ENCODE measurements around the gene FHIT. TPM values are rescaled to one million over a fixed set of nuclear protein-coding genes. Genes with fewer than 3 reads are reported as not detected.

Gene FHIT
- total RNA-seq, 4 donors from 2014 or later: 8.8 to 35.6 (median 12.6) TPM

GRCh38 chr3:60290122-60290492, 961.1 kb downstream of the FHIT start:
- 93% methylated on average over 1 of the region's 1 CpG for WGBS
- TF ChIP-seq POLR2AphosphoS5 (IDR thresholded peaks at IDR 0.05) (no peak), EP300 (IDR thresholded peaks at IDR 0.05) (no peak)
- DNase-seq (ENCODE audit: low spot score in 2 of 2): no peak
- H3K36me3 ChIP-seq: no peaks in the 10 kb centered on the region
- H3K4me1 ChIP-seq: peaks cover 2% of the 10 kb centered on the region
- no peaks in the 10 kb centered on the region for H3K9me3 ChIP-seq
- no peak overlapping the region for H3K27ac ChIP-seq
- H3K4me3 ChIP-seq: no peak overlapping the region
- no peaks in the 10 kb centered on the region for H3K27me3 ChIP-seq

- no peak overlapping the region for H3K4me3 ChIP-seq
- peaks cover 2% of the 10 kb centered on the region for H3K4me1 ChIP-seq
- TF ChIP-seq POLR2AphosphoS5 (IDR thresholded peaks at IDR 0.05): no peak
- no peak overlapping the region for H3K27ac ChIP-seq
- WGBS: 62% methylated on average over 8 of the region's 8 CpGs
- no peak for DNase-seq (ENCODE audit: low spot score in 2 of 2)
- H3K36me3 ChIP-seq: no peaks in the 10 kb centered on the region
- no peaks in the 10 kb centered on the region for H3K27me3 ChIP-seq
- no peaks in the 10 kb centered on the region for H3K9me3 ChIP-seq
These were observed 961.7 kb downstream of the FHIT start for GRCh38 chr3:60289341-60290121.

DNA sequence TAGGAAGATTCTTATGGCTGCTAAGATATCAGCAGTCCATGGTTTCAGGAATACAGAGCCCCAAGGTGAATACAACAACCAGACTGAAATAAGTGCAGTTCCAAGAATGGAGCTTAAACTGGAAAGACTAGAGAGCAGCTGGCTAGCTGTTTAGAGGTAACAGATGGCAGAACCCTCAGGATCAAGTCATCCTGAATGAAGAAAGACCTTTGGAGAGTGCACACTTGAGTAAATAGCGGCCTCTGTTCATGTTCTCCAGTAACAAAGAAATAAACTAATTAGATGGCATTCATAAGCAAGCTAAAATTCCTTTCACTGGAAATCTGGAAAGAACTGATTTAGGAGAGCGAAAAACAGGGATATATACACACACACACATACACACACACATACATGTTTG, 968.4 kb downstream of the FHIT start:
- TF ChIP-seq POLR2A (IDR thresholded peaks at IDR 0.05) (no peak), POLR2AphosphoS5 (IDR thresholded peaks at IDR 0.05) (no peak), EP300 (IDR thresholded peaks at IDR 0.05) (no peak)
- TF ChIP-seq, protein P1, sequence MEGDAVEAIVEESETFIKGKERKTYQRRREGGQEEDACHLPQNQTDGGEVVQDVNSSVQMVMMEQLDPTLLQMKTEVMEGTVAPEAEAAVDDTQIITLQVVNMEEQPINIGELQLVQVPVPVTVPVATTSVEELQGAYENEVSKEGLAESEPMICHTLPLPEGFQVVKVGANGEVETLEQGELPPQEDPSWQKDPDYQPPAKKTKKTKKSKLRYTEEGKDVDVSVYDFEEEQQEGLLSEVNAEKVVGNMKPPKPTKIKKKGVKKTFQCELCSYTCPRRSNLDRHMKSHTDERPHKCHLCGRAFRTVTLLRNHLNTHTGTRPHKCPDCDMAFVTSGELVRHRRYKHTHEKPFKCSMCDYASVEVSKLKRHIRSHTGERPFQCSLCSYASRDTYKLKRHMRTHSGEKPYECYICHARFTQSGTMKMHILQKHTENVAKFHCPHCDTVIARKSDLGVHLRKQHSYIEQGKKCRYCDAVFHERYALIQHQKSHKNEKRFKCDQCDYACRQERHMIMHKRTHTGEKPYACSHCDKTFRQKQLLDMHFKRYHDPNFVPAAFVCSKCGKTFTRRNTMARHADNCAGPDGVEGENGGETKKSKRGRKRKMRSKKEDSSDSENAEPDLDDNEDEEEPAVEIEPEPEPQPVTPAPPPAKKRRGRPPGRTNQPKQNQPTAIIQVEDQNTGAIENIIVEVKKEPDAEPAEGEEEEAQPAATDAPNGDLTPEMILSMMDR (IDR thresholded peaks at IDR 0.05): no peak
- Histone ChIP-seq H3K4me3 (no peak overlapping the region), H3K27ac (no peak overlapping the region), H3K4me1 (no peaks in the 10 kb centered on the region), H3K36me3 (no peaks in the 10 kb centered on the region), H3K27me3 (no peaks in the 10 kb centered on the region), H3K9me3 (no peaks in the 10 kb centered on the region)
- DNase-seq (ENCODE audit: low spot score in 2 of 2): no peak
- WGBS: over 99% methylated on average over 2 of the region's 2 CpGs

- no peaks in the 10 kb centered on the region for H3K4me1 ChIP-seq
- no peak overlapping the region for H3K27ac ChIP-seq
- TF ChIP-seq EP300 (IDR thresholded peaks at IDR 0.05) (no peak), POLR2A (IDR thresholded peaks at IDR 0.05) (no peak), POLR2AphosphoS5 (IDR thresholded peaks at IDR 0.05) (no peak)
- TF ChIP-seq, protein P1 (IDR thresholded peaks at IDR 0.05): no peak
- no peaks in the 10 kb centered on the region for H3K36me3 ChIP-seq
- H3K27me3 ChIP-seq: no peaks in the 10 kb centered on the region
- DNase-seq (ENCODE audit: low spot score in 2 of 2): no peak
- H3K4me3 ChIP-seq: no peak overlapping the region
- 92% methylated on average over 3 of the region's 3 CpGs for WGBS
- no peaks in the 10 kb centered on the region for H3K9me3 ChIP-seq
These were observed 969.3 kb downstream of the FHIT start for GRCh38 chr3:60281970-60282369.

DNA sequence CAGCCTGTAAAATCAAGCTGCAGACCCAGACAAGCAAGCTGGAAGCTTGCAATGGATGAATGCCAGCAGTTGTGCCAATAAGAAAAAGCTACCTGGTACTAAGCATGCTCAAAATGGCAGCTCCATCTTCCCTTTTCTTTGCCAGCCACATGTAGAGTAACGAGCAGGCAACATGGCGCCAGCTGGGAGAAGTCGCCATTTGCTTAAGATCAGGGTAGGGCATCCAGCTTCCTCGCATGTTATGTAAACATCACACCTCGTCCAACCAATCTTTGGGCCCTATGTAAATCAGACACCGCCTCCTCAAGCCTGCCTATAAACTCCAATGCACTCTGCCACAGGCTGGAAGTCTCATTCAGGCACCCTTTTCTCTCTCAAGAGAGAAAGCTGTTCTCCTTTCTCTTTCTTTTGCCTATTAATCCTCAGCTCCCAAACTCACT, 973.9 kb downstream of the FHIT start:
- H3K27ac ChIP-seq: no peak overlapping the region
- WGBS: 86% methylated on average over 6 of the region's 6 CpGs
- TF ChIP-seq EP300 (IDR thresholded peaks at IDR 0.05): no peak
- H3K27me3 ChIP-seq: no peaks in the 10 kb centered on the region
- no peak overlapping the region for H3K4me3 ChIP-seq
- H3K4me1 ChIP-seq: no peaks in the 10 kb centered on the region
- H3K36me3 ChIP-seq: no peaks in the 10 kb centered on the region
- H3K9me3 ChIP-seq: no peaks in the 10 kb centered on the region
- DNase-seq (ENCODE audit: low spot score in 2 of 2): no peak

- H3K27me3 ChIP-seq: no peaks in the 10 kb centered on the region
- H3K36me3 ChIP-seq: no peaks in the 10 kb centered on the region
- H3K9me3 ChIP-seq: no peaks in the 10 kb centered on the region
- no peak for TF ChIP-seq POLR2AphosphoS5 (IDR thresholded peaks at IDR 0.05)
- no peak for TF ChIP-seq EP300 (IDR thresholded peaks at IDR 0.05)
- no peak for TF ChIP-seq POLR2A (IDR thresholded peaks at IDR 0.05)
- TF ChIP-seq, protein P1 (IDR thresholded peaks at IDR 0.05): no peak
- DNase-seq (ENCODE audit: low spot score in 2 of 2): no peak
- no peak overlapping the region for H3K27ac ChIP-seq
- whole genome bisulfite sequencing: 95% methylated on average over 2 of the region's 2 CpGs
- H3K4me3 ChIP-seq: no peak overlapping the region
- no peaks in the 10 kb centered on the region for H3K4me1 ChIP-seq
These were observed 974.6 kb downstream of the FHIT start for GRCh38 chr3:60276615-60277014.

DNA sequence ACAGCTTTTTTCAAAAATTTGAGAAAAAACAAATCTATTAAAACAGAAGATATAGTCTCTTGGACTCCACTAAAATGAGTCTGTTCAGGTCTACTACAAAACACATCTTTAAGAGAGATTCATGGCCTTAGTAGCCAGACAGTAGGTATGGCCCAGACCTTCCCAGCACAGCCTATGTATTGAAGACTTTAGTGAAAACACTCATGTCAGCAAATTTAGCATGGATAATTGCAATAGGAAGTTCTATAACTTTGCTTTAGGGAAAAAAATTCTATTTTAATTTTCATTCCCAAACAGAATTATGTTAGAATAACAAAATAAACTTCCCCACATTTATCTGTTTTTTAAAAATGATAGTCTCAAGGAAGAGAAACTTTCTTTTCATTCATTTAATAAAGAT, 976.6 kb downstream of the FHIT start:
- no peaks in the 10 kb centered on the region for H3K9me3 ChIP-seq
- no peaks in the 10 kb centered on the region for H3K27me3 ChIP-seq
- no peak for DNase-seq (ENCODE audit: low spot score in 2 of 2)
- no peaks in the 10 kb centered on the region for H3K4me1 ChIP-seq
- TF ChIP-seq POLR2A (IDR thresholded peaks at IDR 0.05) (no peak), EP300 (IDR thresholded peaks at IDR 0.05) (no peak), POLR2AphosphoS5 (IDR thresholded peaks at IDR 0.05) (no peak)
- TF ChIP-seq, protein P1 (IDR thresholded peaks at IDR 0.05): no peak
- H3K36me3 ChIP-seq: no peaks in the 10 kb centered on the region
- H3K27ac ChIP-seq: no peak overlapping the region
- no peak overlapping the region for H3K4me3 ChIP-seq

Measured in suprapubic skin (tissue), 4 donors.